Activated T-cell treated with anti-CD3 and anti-CD28 coated beads for 4 hours (primary cell): ENCODE results near the gene CGGBP1.
"Not testable (repeated sequence)": the region's sequence is repeated elsewhere in the genome, so short reads cannot be mapped to it uniquely, and the experiment has no call there.

Experiments
- DNase-seq: peaks from one replicate; pipeline ENCODE4 v3.0.0-alpha.2; 2020

Gene CGGBP1

GRCh38 chr3:88033808-88034207 is 25.0 kb downstream of the CGGBP1 start:
- DNase-seq: no peak

- DNase-seq: no peak
Observed at GRCh38 chr3:88033079-88033478, 25.7 kb downstream of the CGGBP1 start.

GRCh38 chr3:88032245-88032644 is 26.6 kb downstream of the CGGBP1 start:
- no peak for DNase-seq

- no peak for DNase-seq
Observed at GRCh38 chr3:88031642-88032077, 27.1 kb downstream of the CGGBP1 start.

- no peak for DNase-seq
Observed at GRCh38 chr3:88030210-88030609, 28.6 kb downstream of the CGGBP1 start.

- DNase-seq: no peak
Observed at GRCh38 chr3:88028876-88029275, 29.9 kb downstream of the CGGBP1 start.

- no peak for DNase-seq
Observed at GRCh38 chr3:88025001-88025552, 33.7 kb downstream of the CGGBP1 start.

GRCh38 chr3:88019024-88019423 is 39.8 kb downstream of the CGGBP1 start:
- DNase-seq: no peak

- DNase-seq: not testable (repeated sequence)
Observed at GRCh38 chr3:88015656-88016055, 43.1 kb downstream of the CGGBP1 start.

- no peak for DNase-seq
Observed at GRCh38 chr3:88013592-88013991, 45.2 kb downstream of the CGGBP1 start.

- no peak for DNase-seq
Observed at GRCh38 chr3:88010810-88011209, 48.0 kb downstream of the CGGBP1 start.

GRCh38 chr3:88009066-88009465 is 49.7 kb downstream of the CGGBP1 start:
- no peak for DNase-seq

GRCh38 chr3:88005066-88005465 is 53.7 kb downstream of the CGGBP1 start:
- DNase-seq: no peak

GRCh38 chr3:88003115-88003755 is 55.6 kb downstream of the CGGBP1 start:
- DNase-seq: no peak

GRCh38 chr3:88002448-88002847 is 56.4 kb downstream of the CGGBP1 start:
- no peak for DNase-seq
